Trophoblast cell (in vitro differentiated cells and primary cell): ENCODE data around the gene C17orf50.
A peak's percentile ranks its signal among the peaks of the same experiment; 100 is the strongest.

Source experiments
- DNase-seq, 2 donors: peaks; one replicate each; pipeline ENCODE4 v3.0.0-alpha.2; 2016
- H2AFZ ChIP-seq: 2 replicates; pipeline ENCODE4 v1.6.1; 2013; ENCODE audit warnings: low read length, moderate library complexity, mild to moderate bottlenecking; ENCODE audit not compliant: insufficient read depth, poor library complexity
- H2AK5ac ChIP-seq: 2 replicates; pipeline ENCODE4 v1.6.1; 2013; ENCODE audit warnings: mild to moderate bottlenecking, low read length
- H2BK120ac ChIP-seq: 2 replicates; pipeline ENCODE4 v1.6.1; 2013; ENCODE audit warnings: low read length, mild to moderate bottlenecking, moderate library complexity; ENCODE audit not compliant: insufficient read depth, poor library complexity
- H2BK12ac ChIP-seq: 2 replicates; pipeline ENCODE4 v1.6.1; 2013; ENCODE audit warnings: mild to moderate bottlenecking, low read length, moderate library complexity
- H2BK5ac ChIP-seq: 2 replicates; pipeline ENCODE4 v1.6.1; 2013; ENCODE audit warnings: low read length, low read depth, moderate library complexity, mild to moderate bottlenecking; ENCODE audit not compliant: poor library complexity
- H3K14ac ChIP-seq: 2 replicates; pipeline ENCODE4 v1.6.1; 2013; ENCODE audit warnings: mild to moderate bottlenecking, low read length
- H3K18ac ChIP-seq: 2 replicates; pipeline ENCODE4 v1.6.1; 2013; ENCODE audit warnings: mild to moderate bottlenecking, low read length
- H3K23ac ChIP-seq: 2 replicates; pipeline ENCODE4 v1.6.1; 2013; ENCODE audit warnings: low read length
- H3K27ac ChIP-seq: 2 replicates; pipeline ENCODE4 v1.5.1; 2013; ENCODE audit warnings: low read depth, mild to moderate bottlenecking, inconsistent platforms, low read length, moderate library complexity
- H3K27me3 ChIP-seq: 2 replicates; pipeline ENCODE4 v1.6.1; 2013; ENCODE audit warnings: inconsistent platforms, mild to moderate bottlenecking, low read length, moderate library complexity; ENCODE audit not compliant: insufficient read depth
- H3K36me3 ChIP-seq, 2 experiments: 1 replicate in 1 of 2; 2 replicates in 1 of 2; pipeline ENCODE4 v1.6.1; 2013; ENCODE audit warnings: low read length in 2 of 2, mild to moderate bottlenecking in 2 of 2, moderate library complexity in 1 of 2; ENCODE audit not compliant: insufficient read depth in 2 of 2, control insufficient read depth in 1 of 2
- H3K4ac ChIP-seq: 2 replicates; pipeline ENCODE4 v1.6.1; 2013; ENCODE audit warnings: low read depth, mild to moderate bottlenecking, low read length, moderate library complexity
- H3K4me1 ChIP-seq, 2 experiments: 1 replicate in 1 of 2; 2 replicates in 1 of 2; pipeline ENCODE4 v1.6.1; 2013; ENCODE audit warnings: low read length in 2 of 2, mild to moderate bottlenecking in 2 of 2, moderate library complexity in 1 of 2; ENCODE audit not compliant: insufficient read depth in 2 of 2, control insufficient read depth in 1 of 2
- H3K4me2 ChIP-seq: 2 replicates; pipeline ENCODE4 v1.6.1; 2013; ENCODE audit warnings: inconsistent platforms, mild to moderate bottlenecking, low read length, moderate library complexity
- H3K4me3 ChIP-seq: 2 replicates; pipeline ENCODE4 v1.5.1; 2013; ENCODE audit warnings: mild to moderate bottlenecking, low read depth, low read length, inconsistent platforms
- H3K79me1 ChIP-seq: one replicate; pipeline ENCODE4 v1.6.1; 2013; ENCODE audit warnings: low read length
- H3K79me2 ChIP-seq: 2 replicates; pipeline ENCODE4 v1.6.1; 2013; ENCODE audit warnings: low read length, mild to moderate bottlenecking; ENCODE audit not compliant: control insufficient read depth, insufficient read depth, poor library complexity
- H3K9ac ChIP-seq: 2 replicates; pipeline ENCODE4 v1.6.1; 2013; ENCODE audit warnings: mild to moderate bottlenecking, low read length
- H3K9me3 ChIP-seq: 2 replicates; pipeline ENCODE4 v1.6.1; 2013; ENCODE audit warnings: low read depth, mild to moderate bottlenecking, control low read depth, inconsistent platforms, low read length; ENCODE audit not compliant: insufficient read depth
- H4K12ac ChIP-seq: 2 replicates; pipeline ENCODE4 v1.6.1; 2013; ENCODE audit warnings: low read depth, mild to moderate bottlenecking, low read length, moderate library complexity
- H4K8ac ChIP-seq: 2 replicates; pipeline ENCODE4 v1.6.1; 2013; ENCODE audit warnings: low read depth, mild to moderate bottlenecking, low read length, moderate library complexity
- H4K91ac ChIP-seq: one replicate; pipeline ENCODE4 v1.6.1; 2013; ENCODE audit warnings: low read depth, mild to moderate bottlenecking, low read length, moderate library complexity
- WGBS: extraction: QIAGEN DNeasy Blood & Tissue Kit; methylation state at CpG from one replicate; pipeline ENCODE4 v1.1.7; 2013; ENCODE audit warnings: missing lambda C conversion rate; ENCODE audit not compliant: insufficient read length, insufficient coverage; ENCODE audit errors: extremely low coverage; 5-methylcytosine and 5-hydroxymethylcytosine counted together

The C17orf50 gene

GRCh38 chr17:35766903-35767510 lies 6.3 kb downstream of the C17orf50 start:
- Histone ChIP-seq H3K4ac (no peak overlapping the region), H3K27me3 (no peaks in the 10 kb centered on the region), H2BK120ac (no peak overlapping the region), H3K4me1 (peaks cover 15 to 24% of the 10 kb centered on the region in 2 experiments), H3K18ac (no peak overlapping the region), H3K14ac (no peak overlapping the region), H3K9me3 (no peaks in the 10 kb centered on the region), H3K79me1 (peaks cover 2% of the 10 kb centered on the region), H4K12ac (no peak overlapping the region), H2BK12ac (no peak overlapping the region), H3K9ac (no peak overlapping the region), H3K23ac (no peak overlapping the region), H3K79me2 (no peaks in the 10 kb centered on the region), H2AFZ (no peak overlapping the region), H4K8ac (no peak overlapping the region), H3K4me3 (no peak overlapping the region), H2BK5ac (no peak overlapping the region), H3K36me3 (no peaks in the 10 kb centered on the region), H3K27ac (no peak overlapping the region), H4K91ac (peak overlapping the region; percentile 4), H2AK5ac (no peak overlapping the region), H3K4me2 (no peak overlapping the region)
- WGBS = no CpG with 5 or more reads among the region's 7 CpGs
- peak in 1 of 2 donors; percentile 51 for DNase-seq

DNA sequence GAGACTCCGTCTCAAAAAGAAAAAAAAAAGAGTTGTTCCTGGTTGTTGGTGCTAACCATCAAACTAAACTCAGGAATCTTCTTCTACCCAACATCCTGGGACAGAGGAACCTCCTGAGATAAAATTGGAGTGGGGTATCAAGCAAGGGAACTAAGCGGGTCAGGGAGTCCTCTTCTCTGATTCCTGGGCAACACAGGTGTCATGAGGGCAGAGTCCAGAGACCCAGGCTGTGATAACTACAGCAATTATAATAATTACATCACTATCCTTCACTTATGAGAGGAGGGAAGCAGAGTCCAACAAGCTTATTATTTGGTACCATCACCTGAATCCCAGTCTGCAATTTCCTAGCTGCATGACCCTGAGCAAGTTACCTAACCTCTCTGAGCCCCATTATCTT lies 8.1 kb downstream of the C17orf50 start:
- Histone ChIP-seq H3K9me3 (no peaks in the 10 kb centered on the region), H3K23ac (no peak overlapping the region), H2BK12ac (no peak overlapping the region), H3K36me3 (peaks cover 0 to 3% of the 10 kb centered on the region in 2 experiments), H3K27ac (no peak overlapping the region), H4K91ac (no peak overlapping the region), H3K79me1 (peaks cover 2% of the 10 kb centered on the region), H4K8ac (no peak overlapping the region), H2BK120ac (no peak overlapping the region), H3K4me2 (no peak overlapping the region), H2BK5ac (no peak overlapping the region), H3K4ac (no peak overlapping the region), H3K4me1 (peaks cover 21 to 28% of the 10 kb centered on the region in 2 experiments), H2AFZ (no peak overlapping the region), H3K27me3 (no peaks in the 10 kb centered on the region), H3K18ac (no peak overlapping the region), H3K79me2 (no peaks in the 10 kb centered on the region), H3K9ac (no peak overlapping the region), H2AK5ac (no peak overlapping the region), H4K12ac (no peak overlapping the region), H3K14ac (no peak overlapping the region), H3K4me3 (no peak overlapping the region)
- DNase-seq = no peak
- no CpG with 5 or more reads among the region's 2 CpGs for WGBS

DNA sequence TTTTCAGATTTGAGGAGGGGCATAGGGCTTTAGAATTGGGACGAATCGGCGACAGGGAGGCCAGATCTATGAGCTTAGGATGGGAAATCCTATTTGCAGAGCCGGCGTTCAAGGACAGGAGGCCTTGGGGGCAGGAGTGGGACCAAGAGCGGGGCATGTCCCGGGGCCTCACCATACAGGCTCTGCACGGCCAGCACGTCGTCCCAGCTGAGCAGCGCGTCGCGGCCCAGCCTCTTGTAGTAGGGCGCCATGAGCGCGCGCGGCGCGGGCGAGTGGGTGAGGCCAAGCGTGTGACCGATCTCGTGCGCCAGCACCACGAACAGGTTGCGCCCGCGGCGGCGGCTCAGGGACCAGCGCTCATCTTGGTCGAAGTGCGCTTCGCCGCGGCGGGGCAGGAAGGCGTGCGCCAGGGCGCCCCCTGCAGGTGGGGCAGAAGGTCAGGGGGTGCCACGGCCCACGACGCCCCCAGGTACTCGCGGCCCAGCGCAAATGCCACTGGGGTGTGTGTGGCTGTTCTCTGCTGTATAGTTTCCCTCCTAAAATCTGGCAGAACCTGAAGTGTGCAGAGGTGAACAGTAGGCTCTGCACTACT lies 9.3 kb downstream of the C17orf50 start:
- Histone ChIP-seq H2BK5ac (no peak overlapping the region), H3K14ac (no peak overlapping the region), H3K4me2 (no peak overlapping the region), H3K79me1 (peaks cover 2% of the 10 kb centered on the region), H3K4me3 (no peak overlapping the region), H3K23ac (no peak overlapping the region), H2AK5ac (no peak overlapping the region), H3K4me1 (peaks cover 16 to 25% of the 10 kb centered on the region in 2 experiments), H4K8ac (no peak overlapping the region), H4K12ac (no peak overlapping the region), H3K9me3 (no peaks in the 10 kb centered on the region), H2BK120ac (no peak overlapping the region), H3K27ac (no peak overlapping the region), H3K27me3 (no peaks in the 10 kb centered on the region), H3K9ac (no peak overlapping the region), H2AFZ (no peak overlapping the region), H4K91ac (no peak overlapping the region), H2BK12ac (no peak overlapping the region), H3K79me2 (no peaks in the 10 kb centered on the region), H3K18ac (no peak overlapping the region), H3K4ac (no peak overlapping the region), H3K36me3 (peaks cover 0 to 3% of the 10 kb centered on the region in 2 experiments)
- no CpG with 5 or more reads among the region's 48 CpGs for WGBS
- DNase-seq = no peak

GRCh38 chr17:35773129-35773528 lies 12.4 kb downstream of the C17orf50 start:
- no peak overlapping the region for H3K4ac ChIP-seq
- no peak overlapping the region for H3K14ac ChIP-seq
- no peaks in the 10 kb centered on the region for H3K9me3 ChIP-seq
- H3K4me3 ChIP-seq = no peak overlapping the region
- H3K9ac ChIP-seq = no peak overlapping the region
- DNase-seq = no peak
- peaks cover 8 to 9% of the 10 kb centered on the region in 2 experiments for H3K4me1 ChIP-seq
- no peak overlapping the region for H3K18ac ChIP-seq
- no CpG with 5 or more reads among the region's 20 CpGs for WGBS
- no peak overlapping the region for H2BK12ac ChIP-seq
- H3K27ac ChIP-seq = no peak overlapping the region
- H2AFZ ChIP-seq = no peak overlapping the region
- peaks cover 0 to 7% of the 10 kb centered on the region in 2 experiments for H3K36me3 ChIP-seq
- no peak overlapping the region for H3K23ac ChIP-seq
- no peak overlapping the region for H2BK5ac ChIP-seq
- H3K27me3 ChIP-seq = no peaks in the 10 kb centered on the region
- no peak overlapping the region for H2BK120ac ChIP-seq
- no peak overlapping the region for H4K8ac ChIP-seq
- H4K91ac ChIP-seq = peak overlapping the region; percentile 7
- no peak overlapping the region for H2AK5ac ChIP-seq
- no peaks in the 10 kb centered on the region for H3K79me1 ChIP-seq
- no peak overlapping the region for H3K4me2 ChIP-seq
- H3K79me2 ChIP-seq = no peaks in the 10 kb centered on the region
- H4K12ac ChIP-seq = no peak overlapping the region
